PC-3 (cell line): ENCODE measurements around the gene KCNJ12.
"Not testable (repeated sequence)": the region's sequence is repeated elsewhere in the genome, so short reads cannot be mapped to it uniquely, and the experiment has no call there.

Source experiments
- CTCF ChIP-seq: fragments of 300-600 bp; sonication (generic); conservative IDR thresholded peaks from 2 replicates; pipeline ENCODE4 v1.5.1; 2017; ENCODE audit warnings: antibody characterized with exemption, low read depth, mild to moderate bottlenecking, low read length
- EZH2 ChIP-seq: fragments of 300-600 bp; sonication (generic); IDR thresholded peaks from one replicate; pipeline ENCODE4 v1.6.1; 2017; ENCODE audit warnings: antibody characterized with exemption, mild to moderate bottlenecking, low read length; ENCODE audit not compliant: unreplicated experiment
- EZH2phosphoT487 ChIP-seq: fragments of 300-600 bp; sonication (generic); IDR thresholded peaks from 2 replicates; pipeline ENCODE4 v1.6.1; 2018; ENCODE audit warnings: mild to moderate bottlenecking, antibody characterized with exemption, low read length, borderline replicate concordance

- not testable (repeated sequence) for TF ChIP-seq EZH2, CTCF, EZH2phosphoT487
Measured at GRCh38 chr17:21402166-21402571, 26.0 kb downstream of the KCNJ12 start.
